Stimulated activated CD8-positive, alpha-beta memory T cell treated with anti-CD3 and anti-CD28 coated beads, Interleukin-4, amount 100 ng/mL, for 48 hours (primary cell): ENCODE results near the gene AMD1.

Experiments used
- DNase-seq: peaks from one replicate; pipeline ENCODE4 v3.0.0-alpha.2; 2020

Gene AMD1

GRCh38 chr6:110939429-110940200, 65.0 kb downstream of the AMD1 start:
- no peak for DNase-seq

DNA sequence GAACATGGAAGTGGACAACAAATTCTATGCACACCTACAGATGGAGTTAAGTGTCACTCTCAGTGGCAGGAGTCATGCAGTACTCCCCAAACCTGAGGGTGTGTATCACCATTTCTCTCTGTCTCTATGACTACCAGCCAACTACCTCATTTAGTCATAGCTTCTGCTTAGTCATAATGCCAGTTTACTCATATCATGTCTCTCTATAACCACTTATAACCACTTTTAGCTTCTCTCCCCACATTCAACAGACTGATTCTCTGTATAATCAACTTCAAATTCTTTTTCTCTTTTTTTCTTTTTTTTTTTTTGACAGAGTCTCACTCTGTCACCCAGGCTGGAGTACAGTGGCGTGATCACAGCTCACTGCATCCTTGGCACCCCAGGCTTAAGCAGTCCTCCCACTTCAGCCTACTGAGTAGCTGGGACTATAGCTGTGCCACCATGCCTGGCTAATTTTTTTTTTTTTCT, 70.1 kb downstream of the AMD1 start:
- peak; percentile 52 for DNase-seq
